SK-N-SH (cell line): ENCODE results near the gene POLR3E.

Experiments
- CTCF ChIP-seq: fragments of 200-600 bp; sonication (generic); IDR thresholded peaks from 2 replicates; pipeline ENCODE4 v1.6.1; 2017; ENCODE audit warnings: antibody characterized with exemption, mild to moderate bottlenecking, moderate library complexity
- FOXM1 ChIP-seq: IDR thresholded peaks from 2 replicates; pipeline ENCODE4 v1.4.0; 2012; ENCODE audit warnings: low read depth, mild to moderate bottlenecking
- POLR2AphosphoS5 ChIP-seq: IDR thresholded peaks from 2 replicates; pipeline ENCODE4 v1.6.1; 2012; ENCODE audit warnings: low read depth, low read length
- YY1 ChIP-seq: IDR thresholded peaks from 2 replicates; pipeline ENCODE4 v1.4.0; 2012; ENCODE audit warnings: low read depth, mild to moderate bottlenecking
- TF ChIP-seq, protein P1 (sequence below): fragments of 150-350 bp; IDR thresholded peaks from 2 replicates; pipeline ENCODE4 v1.6.1; 2017; ENCODE audit warnings: antibody characterized with exemption, low read length, low read depth, borderline replicate concordance
- TF ChIP-seq, protein P2 (sequence below): IDR thresholded peaks from 2 replicates; pipeline ENCODE4 v1.4.0; 2012; ENCODE audit warnings: low read depth, borderline replicate concordance

- TF ChIP-seq POLR2AphosphoS5 (no peak), CTCF (no peak), FOXM1 (no peak), YY1 (no peak)
- TF ChIP-seq, protein P1, sequence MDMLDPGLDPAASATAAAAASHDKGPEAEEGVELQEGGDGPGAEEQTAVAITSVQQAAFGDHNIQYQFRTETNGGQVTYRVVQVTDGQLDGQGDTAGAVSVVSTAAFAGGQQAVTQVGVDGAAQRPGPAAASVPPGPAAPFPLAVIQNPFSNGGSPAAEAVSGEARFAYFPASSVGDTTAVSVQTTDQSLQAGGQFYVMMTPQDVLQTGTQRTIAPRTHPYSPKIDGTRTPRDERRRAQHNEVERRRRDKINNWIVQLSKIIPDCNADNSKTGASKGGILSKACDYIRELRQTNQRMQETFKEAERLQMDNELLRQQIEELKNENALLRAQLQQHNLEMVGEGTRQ: no peak
- TF ChIP-seq, protein P2, sequence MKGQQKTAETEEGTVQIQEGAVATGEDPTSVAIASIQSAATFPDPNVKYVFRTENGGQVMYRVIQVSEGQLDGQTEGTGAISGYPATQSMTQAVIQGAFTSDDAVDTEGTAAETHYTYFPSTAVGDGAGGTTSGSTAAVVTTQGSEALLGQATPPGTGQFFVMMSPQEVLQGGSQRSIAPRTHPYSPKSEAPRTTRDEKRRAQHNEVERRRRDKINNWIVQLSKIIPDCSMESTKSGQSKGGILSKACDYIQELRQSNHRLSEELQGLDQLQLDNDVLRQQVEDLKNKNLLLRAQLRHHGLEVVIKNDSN: no peak
Observed at GRCh38 chr16:22296225-22297113, 740 bp upstream of the POLR3E start.
